Renal cortex interstitium (tissue), 11 donors: ENCODE results near the gene RCE1. TPM values are rescaled to one million over a fixed set of nuclear protein-coding genes. Genes with fewer than 3 reads are reported as not detected.

Source experiments
- DNase-seq, 11 donors: peaks; one replicate each; pipeline ENCODE4 v3.0.0-alpha.2; 2013; ENCODE audit warnings: low read depth in 9 of 11, low spot score in 4 of 11; ENCODE audit errors: extremely low read depth in 1 of 11
- polyA plus RNA-seq, 3 donors: library from polyadenylated mRNA; unstranded; fragments of 120-200 nt; gene quantifications; one replicate each; pipeline ENCODE4 v1.2.1, GENCODE V29; 2013; ENCODE audit not compliant: insufficient read length in 3 of 3

The RCE1 gene
- polyA plus RNA-seq, 3 donors: 19.0 to 31.2 (median 25.0) TPM

- no peak for DNase-seq
Measured at GRCh38 chr11:66863428-66864125, 20.3 kb downstream of the RCE1 start.

GRCh38 chr11:66864172-66864901 is 21.1 kb downstream of the RCE1 start:
- DNase-seq: no peak

GRCh38 chr11:66864924-66865697 is 21.9 kb downstream of the RCE1 start:
- DNase-seq: no peak

GRCh38 chr11:66866007-66866406 is 22.8 kb downstream of the RCE1 start:
- no peak for DNase-seq

- DNase-seq: no peak
Measured at GRCh38 chr11:66866511-66866986, 23.3 kb downstream of the RCE1 start.

- no peak for DNase-seq
Measured at GRCh38 chr11:66867425-66868040, 24.3 kb downstream of the RCE1 start.

- no peak for DNase-seq
Measured at GRCh38 chr11:66868082-66868725, 25.0 kb downstream of the RCE1 start.

GRCh38 chr11:66868726-66869566 is 25.7 kb downstream of the RCE1 start:
- no peak for DNase-seq

- DNase-seq: no peak
Measured at GRCh38 chr11:66869567-66869870, 26.3 kb downstream of the RCE1 start.

GRCh38 chr11:66870131-66870530 is 26.9 kb downstream of the RCE1 start:
- DNase-seq: no peak

- no peak for DNase-seq
Measured at GRCh38 chr11:66870616-66871520, 27.6 kb downstream of the RCE1 start.

GRCh38 chr11:66871521-66871901 is 28.3 kb downstream of the RCE1 start:
- no peak for DNase-seq

GRCh38 chr11:66874232-66874631 is 31.0 kb downstream of the RCE1 start:
- no peak for DNase-seq

GRCh38 chr11:66875378-66875777 is 32.1 kb downstream of the RCE1 start:
- DNase-seq: no peak

- no peak for DNase-seq
Measured at GRCh38 chr11:66877588-66878385, 34.5 kb downstream of the RCE1 start.

- no peak for DNase-seq
Measured at GRCh38 chr11:66878474-66878873, 35.2 kb downstream of the RCE1 start.

- no peak for DNase-seq
Measured at GRCh38 chr11:66879000-66879399, 35.8 kb downstream of the RCE1 start.
